D721Med (cell line): ENCODE measurements around the gene SERPINA4.

Experiments
- DNase-seq: peaks from one replicate; pipeline ENCODE4 v3.0.0; 2011; ENCODE audit warnings: low spot score; ENCODE audit not compliant: insufficient read length
- FAIRE-seq: peaks from 2 replicates; lab custom pipeline; 2011; peaks lifted over from hg19 to GRCh38; lab: Jason Lieb, UNC
- TF ChIP-seq, protein P1 (sequence below): IDR thresholded peaks from 2 replicates; pipeline ENCODE4 v1.5.1; 2012; ENCODE audit warnings: mild to moderate bottlenecking, control low read depth; ENCODE audit not compliant: insufficient read depth; ENCODE audit errors: missing control alignments

Gene SERPINA4

DNA sequence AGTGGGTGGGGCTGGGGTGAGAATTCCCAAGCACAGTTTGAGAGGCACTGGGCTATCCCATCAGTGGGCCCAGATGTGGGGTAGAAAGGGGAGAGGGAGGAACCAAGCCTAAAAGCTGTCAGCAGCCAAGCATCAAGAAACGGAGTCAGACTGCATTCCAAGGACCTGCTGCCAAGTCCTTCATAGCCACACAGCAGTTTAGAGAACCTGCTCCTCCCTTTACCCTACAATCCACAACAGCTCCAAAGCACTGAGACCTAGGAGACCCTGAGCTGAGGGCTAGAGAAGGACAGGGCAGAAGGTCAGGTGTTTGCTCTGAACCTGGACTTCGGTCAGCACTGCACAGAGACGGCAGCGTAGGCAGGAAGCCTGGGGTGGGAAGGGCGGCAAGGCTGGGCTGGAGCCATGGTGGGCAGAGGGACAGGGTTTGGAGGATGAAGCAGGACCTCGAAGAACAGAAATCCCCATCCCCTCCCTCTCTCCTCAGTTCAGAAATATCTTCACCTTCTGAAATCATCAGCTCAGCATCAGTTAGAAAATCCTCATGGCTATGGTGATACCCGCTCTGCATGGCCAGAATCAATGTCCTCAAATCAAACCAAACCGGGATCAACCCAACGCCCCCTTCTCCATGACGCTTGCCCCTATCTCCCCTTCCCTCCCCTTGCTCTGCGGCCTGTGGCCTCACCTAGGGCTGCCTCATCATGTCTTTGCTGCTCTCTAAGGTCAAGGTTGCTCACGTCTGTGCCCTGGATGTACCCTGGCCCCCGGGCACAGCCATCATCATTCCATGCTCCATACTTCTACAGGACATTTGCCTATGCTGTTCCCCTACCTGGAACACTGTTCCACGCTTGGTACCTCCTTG, 12.9 kb upstream of the SERPINA4 start:
- FAIRE-seq (no peak), DNase-seq (no peak)
- TF ChIP-seq, protein P1, sequence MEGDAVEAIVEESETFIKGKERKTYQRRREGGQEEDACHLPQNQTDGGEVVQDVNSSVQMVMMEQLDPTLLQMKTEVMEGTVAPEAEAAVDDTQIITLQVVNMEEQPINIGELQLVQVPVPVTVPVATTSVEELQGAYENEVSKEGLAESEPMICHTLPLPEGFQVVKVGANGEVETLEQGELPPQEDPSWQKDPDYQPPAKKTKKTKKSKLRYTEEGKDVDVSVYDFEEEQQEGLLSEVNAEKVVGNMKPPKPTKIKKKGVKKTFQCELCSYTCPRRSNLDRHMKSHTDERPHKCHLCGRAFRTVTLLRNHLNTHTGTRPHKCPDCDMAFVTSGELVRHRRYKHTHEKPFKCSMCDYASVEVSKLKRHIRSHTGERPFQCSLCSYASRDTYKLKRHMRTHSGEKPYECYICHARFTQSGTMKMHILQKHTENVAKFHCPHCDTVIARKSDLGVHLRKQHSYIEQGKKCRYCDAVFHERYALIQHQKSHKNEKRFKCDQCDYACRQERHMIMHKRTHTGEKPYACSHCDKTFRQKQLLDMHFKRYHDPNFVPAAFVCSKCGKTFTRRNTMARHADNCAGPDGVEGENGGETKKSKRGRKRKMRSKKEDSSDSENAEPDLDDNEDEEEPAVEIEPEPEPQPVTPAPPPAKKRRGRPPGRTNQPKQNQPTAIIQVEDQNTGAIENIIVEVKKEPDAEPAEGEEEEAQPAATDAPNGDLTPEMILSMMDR = no peak

DNA sequence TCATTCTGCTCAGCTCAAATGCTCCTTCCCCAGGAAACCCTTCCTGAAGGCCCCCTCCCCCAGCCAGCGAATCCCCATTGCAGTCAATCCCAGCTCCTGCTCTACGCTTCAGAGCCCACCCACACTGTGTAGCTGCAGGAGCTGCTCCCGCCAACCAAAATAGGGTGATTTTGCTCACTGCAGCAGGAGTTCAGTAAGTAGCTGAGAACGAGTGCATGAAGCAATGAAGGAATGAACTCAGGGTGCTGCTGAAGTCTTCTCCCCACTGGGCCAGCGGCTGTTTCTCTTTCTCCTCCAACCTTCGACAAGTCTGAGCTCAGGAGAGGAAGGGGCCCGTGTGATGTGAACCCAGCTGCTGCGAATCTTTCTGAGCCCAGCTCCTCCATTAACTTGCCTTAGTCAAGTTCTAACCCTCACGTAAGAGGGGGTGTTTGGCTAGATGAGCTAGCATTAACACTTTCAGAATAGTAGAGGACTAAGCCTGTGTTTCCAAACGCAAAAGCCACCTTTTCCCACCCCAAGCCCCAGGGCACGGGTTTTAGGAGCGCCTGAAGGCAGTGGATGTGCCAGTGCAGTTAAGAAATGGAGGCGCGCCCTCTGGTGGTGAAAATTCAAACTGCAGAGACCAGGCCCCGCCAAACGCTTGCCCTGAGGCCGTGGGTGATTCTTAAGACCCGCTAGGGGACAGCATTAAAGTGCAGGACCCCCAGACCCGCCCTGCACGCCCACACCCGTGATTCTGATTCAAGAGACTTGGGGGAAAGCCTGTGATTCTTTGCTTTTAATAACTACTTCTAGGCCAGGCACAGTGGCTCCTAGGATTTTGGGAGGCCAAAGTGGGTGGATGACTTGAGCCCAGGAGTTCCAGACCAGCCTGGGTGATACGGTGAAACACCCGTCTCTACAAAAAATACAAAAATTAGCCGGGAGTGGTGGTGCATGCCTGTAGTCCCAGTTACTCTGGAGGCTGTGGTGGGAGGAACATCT, 11.9 kb upstream of the SERPINA4 start:
- TF ChIP-seq, protein P1 = peak; percentile 70
- peak; percentile 49 for DNase-seq
- no peak for FAIRE-seq

DNA sequence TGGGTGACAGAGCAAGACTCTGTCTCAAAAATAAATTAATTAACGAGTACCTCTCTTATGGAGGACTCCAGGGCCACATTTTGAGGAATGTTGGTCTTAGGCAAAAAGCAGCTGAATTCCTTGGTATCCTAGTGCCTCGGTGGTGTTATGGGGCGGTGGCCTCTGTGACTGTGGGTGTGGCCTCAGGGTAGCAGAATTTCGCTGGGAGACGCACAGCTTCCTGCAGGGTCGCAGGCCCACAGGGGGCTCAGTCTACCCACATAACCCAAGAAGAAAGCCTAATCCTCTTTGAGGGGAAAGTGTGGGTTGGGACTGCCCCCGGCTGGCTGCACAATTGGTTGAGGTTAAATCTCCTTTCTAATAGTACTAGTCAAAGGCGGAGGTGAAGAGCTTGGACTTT, 11.2 kb upstream of the SERPINA4 start:
- DNase-seq = no peak
- TF ChIP-seq, protein P1 = no peak
- no peak for FAIRE-seq

DNA sequence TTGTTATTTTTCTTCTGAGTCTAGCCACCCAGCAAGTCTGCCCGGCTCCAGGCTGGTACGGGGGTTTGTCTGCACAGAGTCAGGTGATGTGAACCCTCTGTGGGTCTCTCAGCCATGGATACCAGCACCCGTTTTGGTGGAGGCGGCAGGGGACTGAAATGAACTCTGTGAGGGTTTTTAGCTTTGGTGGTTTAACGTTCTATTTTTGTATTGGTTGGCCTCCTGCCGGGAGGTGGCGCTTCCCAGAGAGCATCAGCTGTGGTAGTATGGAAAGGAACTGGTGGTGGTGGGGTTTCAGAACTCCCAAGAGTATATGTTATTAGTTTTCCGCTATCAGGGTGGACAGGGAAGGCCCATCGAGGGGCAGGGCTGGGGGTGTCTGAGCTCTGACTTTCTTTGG, 5.3 kb upstream of the SERPINA4 start:
- DNase-seq (no peak), FAIRE-seq (no peak)
- TF ChIP-seq, protein P1 = no peak

DNA sequence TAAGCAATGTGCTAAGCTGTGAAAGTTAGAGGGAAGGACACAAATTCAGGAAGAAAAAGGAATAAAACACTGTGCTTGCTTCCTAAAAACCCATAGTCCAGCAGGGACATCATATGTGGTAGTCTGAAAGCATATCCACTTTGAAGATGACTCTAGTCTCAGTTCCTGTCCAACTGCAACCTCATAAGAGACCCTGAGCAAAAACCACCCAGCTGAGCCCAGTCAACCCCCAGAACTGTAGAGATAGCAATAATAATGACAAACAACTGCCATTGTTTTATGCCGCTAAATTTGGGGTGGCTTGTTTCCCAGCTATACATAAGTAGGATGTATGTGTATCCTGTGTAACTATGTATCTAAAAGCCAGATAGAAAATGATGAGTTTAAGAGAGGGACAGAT, 3.9 kb upstream of the SERPINA4 start:
- TF ChIP-seq, protein P1 = no peak
- no peak for FAIRE-seq
- no peak for DNase-seq

DNA sequence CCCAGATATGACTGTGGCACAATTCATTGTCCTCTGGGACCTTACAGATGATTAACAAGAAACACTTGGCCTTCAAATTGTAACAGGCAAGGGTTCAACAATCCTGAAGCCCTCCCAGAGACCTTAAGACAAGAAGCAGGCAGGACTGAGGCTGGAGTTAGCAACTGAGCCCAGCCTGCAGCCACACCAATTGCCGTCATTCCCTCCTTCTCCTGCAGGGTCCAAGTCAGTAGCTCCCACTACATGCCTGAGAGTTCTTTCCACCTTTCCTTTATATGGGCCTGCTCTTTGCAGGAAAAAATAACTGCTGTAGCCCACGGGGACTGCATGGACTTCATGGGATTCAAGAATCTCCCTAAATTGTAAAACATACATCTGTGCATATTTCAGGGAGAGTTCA, 2.4 kb upstream of the SERPINA4 start:
- TF ChIP-seq, protein P1 = no peak
- FAIRE-seq = no peak

More for the DNA sequence above, 2.4 kb upstream of the SERPINA4 start:
- no peak for DNase-seq
